Heart right ventricle (tissue), 16 donors: ENCODE results near the gene BATF. TPM values are rescaled to one million over a fixed set of nuclear protein-coding genes. Genes with fewer than 3 reads are reported as not detected.

Source experiments
- ATAC-seq, 8 donors: fragments of 200-7000 bp; cut with Tn5 transposase; one replicate each; pipeline ENCODE4 v1.9.1; 2020; ENCODE audit warnings: mild to moderate bottlenecking in 8 of 8, moderate library complexity in 8 of 8, moderate number of reproducible peaks in 1 of 8
- DNase-seq, 2 donors: peaks; one replicate each; pipeline ENCODE4 v3.0.0-alpha.2; 2020
- H3K27ac ChIP-seq, 10 donors: fragments of 200-600 bp; sonication (generic) in 2 of 10; one replicate each; pipeline versions ENCODE4 v1.5.0 to v1.8.0; 2020 to 2022; ENCODE audit warnings: mild to moderate bottlenecking in 3 of 10
- H3K27me3 ChIP-seq, 7 donors: fragments of 200-600 bp; one replicate each; pipeline ENCODE4 v1.8.0; 2021 to 2022; ENCODE audit warnings: mild to moderate bottlenecking in 2 of 7
- H3K36me3 ChIP-seq, 9 donors: fragments of 200-600 bp; sonication (generic) in 1 of 9; one replicate each; pipeline versions ENCODE4 v1.5.0 to v1.8.0; 2020 to 2022; ENCODE audit warnings: mild to moderate bottlenecking in 2 of 9
- H3K4me1 ChIP-seq, 9 donors: fragments of 200-600 bp; sonication (generic) in 1 of 9; one replicate each; pipeline versions ENCODE4 v1.5.0 to v1.8.0; 2020 to 2022; ENCODE audit warnings: mild to moderate bottlenecking in 4 of 9
- H3K4me3 ChIP-seq, 10 donors: fragments of 200-600 bp; sonication (generic) in 2 of 10; one replicate each; pipeline versions ENCODE4 v1.5.0 to v1.8.0; 2020 to 2022; ENCODE audit warnings: mild to moderate bottlenecking in 7 of 10, moderate library complexity in 2 of 10
- H3K9me3 ChIP-seq, 11 donors: fragments of 200-600 bp in 10 of 11; sonication (generic) in 2 of 11; one replicate each; pipeline versions ENCODE4 v1.5.0 to v1.8.0; 2013 to 2022; ENCODE audit warnings: mild to moderate bottlenecking in 2 of 11, control low read depth in 1 of 11, moderate library complexity in 1 of 11
- WGBS, 2 donors: extraction: QIAGEN DNeasy Blood & Tissue Kit; methylation state at CpG; one replicate each; pipeline ENCODE4 v1.1.7; 2013; ENCODE audit warnings: inconsistent platforms in 1 of 2; 5-methylcytosine and 5-hydroxymethylcytosine counted together
- intact Hi-C, 10 donors: fragments of 100-400 bp; cut with DNase I; formaldehyde crosslinking; loops; one replicate each; pipeline versions ENCODE4 v1.11.1 to v1.14.2; 2022
- polyA plus RNA-seq, 2 donors: library from polyadenylated mRNA; stranded (reverse); fragments of 200-250 nt; gene quantifications; one replicate each; pipeline ENCODE4 v1.2.3, GENCODE V29; 2013
- total RNA-seq, 10 donors: library from RNA; stranded (reverse); fragmentation: NEBNext Ultra II Directional in 3 of 10; extraction: Animal tissue kit (Norgen Biotek cat#: 25700) in 3 of 10; gene quantifications; one replicate each; pipeline versions ENCODE4 v1.2.1 to v1.2.4, GENCODE V29; 2021 to 2023
- TF ChIP-seq, protein P1 (sequence below), 9 donors: fragments of 200-600 bp; sonication (generic) in 2 of 9; IDR thresholded peaks; one replicate each; pipeline versions ENCODE4 v1.5.0 to v1.8.0; 2021 to 2022; ENCODE audit warnings: antibody characterized with exemption in 9 of 9, mild to moderate bottlenecking in 5 of 9, moderate library complexity in 1 of 9
- donor health status: Arrhythmogenic right ventricular cardiomyopathy.
- donor health status: ischemic (EF 13 %, LVEDD 7.1; RV severe dilation, severe dysfunction).
- donor health status: healthy with polysubstance abuse.
- donor health status: DM: no; HTN: yes; CAD: no.
- donor health status: DM: no; HTN: no; CAD: no.
- donor health status: ischemic (EF 25% LVEDD 6.9; RV normal size, moderate dysfunction).
- donor health status: ischemic (EF 25% LVEDD 5.7; RV mildly dilated, moderate dysfunction).
- donor health status: healthy.
- donor health status: DM: yes; HTN: yes; CAD: no.
- donor health status: Ischemic cardiomyopathy.
- donor health status: ischemic (EF 35%, LVEDD 5.7; RV mildly dilated, moderate dysfunction).
- donor health status: nonischemic (EF 11% LVEDD 7.7; RV severe dilation, severe dysfunction).
- donor health status: DM: yes; HTN: yes; CAD: no.
- donor health status: PGD.
- donor health status: ischemic (EF 29% LVEDD 5.4; RV normal size, mild dysfunction).
- donor health status: nonischemic (EF 23%, LVEDD 6.1; RV moderate dilation, normal function).

The BATF gene
- total and polyA plus RNA-seq, 12 donors, result 0.34 to 3.3 (median 1.7) TPM; not detected in 5

DNA sequence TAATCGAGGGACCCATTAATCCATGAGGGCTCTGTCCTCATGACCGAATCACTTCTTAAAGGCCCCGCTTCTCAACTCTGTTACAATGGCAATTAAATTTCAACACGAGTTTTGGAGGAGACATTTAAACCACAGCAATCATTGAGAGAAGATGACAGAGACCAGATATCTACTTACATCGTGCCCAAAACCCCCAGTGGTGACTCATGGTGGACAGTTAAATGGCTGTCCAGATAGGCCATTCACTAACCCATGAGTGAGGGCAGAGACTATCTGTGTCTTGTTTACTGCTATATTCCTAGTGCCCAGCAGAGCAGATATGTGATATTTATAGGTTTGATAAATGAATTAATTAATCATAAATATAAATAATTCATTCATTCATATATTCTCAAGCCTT, 36.2 kb downstream of the BATF start:
- intact Hi-C loops, result loop anchor here in 1 of 10 donors (5.0 kb wide), 1 partner anchor 66 kb away; no protein-coding TSS in a partner anchor
- no peak overlapping the region for H3K4me3 ChIP-seq
- DNase-seq, result no peak
- 84% methylated on average over 5 of the region's 5 CpGs for WGBS, 2 donors
- peaks cover 0 to 2% (median 0%) of the 10 kb centered on the region in 7 donors for H3K27me3 ChIP-seq
- H3K9me3 ChIP-seq, result peaks cover 0 to 17% (median 0%) of the 10 kb centered on the region in 11 donors
- TF ChIP-seq, protein P1, sequence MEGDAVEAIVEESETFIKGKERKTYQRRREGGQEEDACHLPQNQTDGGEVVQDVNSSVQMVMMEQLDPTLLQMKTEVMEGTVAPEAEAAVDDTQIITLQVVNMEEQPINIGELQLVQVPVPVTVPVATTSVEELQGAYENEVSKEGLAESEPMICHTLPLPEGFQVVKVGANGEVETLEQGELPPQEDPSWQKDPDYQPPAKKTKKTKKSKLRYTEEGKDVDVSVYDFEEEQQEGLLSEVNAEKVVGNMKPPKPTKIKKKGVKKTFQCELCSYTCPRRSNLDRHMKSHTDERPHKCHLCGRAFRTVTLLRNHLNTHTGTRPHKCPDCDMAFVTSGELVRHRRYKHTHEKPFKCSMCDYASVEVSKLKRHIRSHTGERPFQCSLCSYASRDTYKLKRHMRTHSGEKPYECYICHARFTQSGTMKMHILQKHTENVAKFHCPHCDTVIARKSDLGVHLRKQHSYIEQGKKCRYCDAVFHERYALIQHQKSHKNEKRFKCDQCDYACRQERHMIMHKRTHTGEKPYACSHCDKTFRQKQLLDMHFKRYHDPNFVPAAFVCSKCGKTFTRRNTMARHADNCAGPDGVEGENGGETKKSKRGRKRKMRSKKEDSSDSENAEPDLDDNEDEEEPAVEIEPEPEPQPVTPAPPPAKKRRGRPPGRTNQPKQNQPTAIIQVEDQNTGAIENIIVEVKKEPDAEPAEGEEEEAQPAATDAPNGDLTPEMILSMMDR (IDR thresholded peaks at IDR 0.05), result no peak
- H3K36me3 ChIP-seq, result no peaks in the 10 kb centered on the region
- H3K27ac ChIP-seq, result no peak overlapping the region
- no peak for ATAC-seq
- peaks cover 0 to 20% (median 2%) of the 10 kb centered on the region in 9 donors for H3K4me1 ChIP-seq

DNA sequence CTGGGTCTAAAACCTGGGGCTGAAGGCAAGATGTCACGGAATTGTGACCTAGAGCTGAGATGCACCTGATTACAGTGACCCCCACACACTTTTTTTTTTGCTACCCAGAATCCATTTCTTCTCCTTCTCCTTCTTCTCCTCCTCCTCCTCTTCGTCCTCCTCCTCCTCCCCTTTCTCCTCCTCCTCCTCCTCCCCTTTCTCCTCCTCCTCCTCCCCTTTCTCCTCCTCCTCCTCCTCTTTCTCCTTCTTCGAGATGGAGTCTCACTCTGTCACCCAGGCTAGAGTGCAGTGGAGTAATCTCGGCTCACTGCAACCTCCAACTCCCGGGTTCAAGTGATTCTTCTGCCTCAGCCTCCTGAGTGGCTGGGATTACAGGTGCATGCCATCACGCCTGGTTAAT, 36.8 kb downstream of the BATF start:
- Histone ChIP-seq H3K27ac (no peak overlapping the region), H3K36me3 (no peaks in the 10 kb centered on the region), H3K4me1 (peaks cover 0 to 20% (median 2%) of the 10 kb centered on the region in 9 donors), H3K27me3 (peaks cover 0 to 2% (median 0%) of the 10 kb centered on the region in 7 donors), H3K4me3 (no peak overlapping the region), H3K9me3 (peaks cover 0 to 17% (median 0%) of the 10 kb centered on the region in 11 donors)
- ATAC-seq (no peak), DNase-seq (no peak)
- WGBS, 2 donors, result 83 to 94% methylated on average over 6 of the region's 6 CpGs
- intact Hi-C loops, result loop anchor here in 1 of 10 donors (5.0 kb wide), 1 partner anchor 67 kb away; no protein-coding TSS in a partner anchor
- TF ChIP-seq, protein P1 (IDR thresholded peaks at IDR 0.05), result no peak

DNA sequence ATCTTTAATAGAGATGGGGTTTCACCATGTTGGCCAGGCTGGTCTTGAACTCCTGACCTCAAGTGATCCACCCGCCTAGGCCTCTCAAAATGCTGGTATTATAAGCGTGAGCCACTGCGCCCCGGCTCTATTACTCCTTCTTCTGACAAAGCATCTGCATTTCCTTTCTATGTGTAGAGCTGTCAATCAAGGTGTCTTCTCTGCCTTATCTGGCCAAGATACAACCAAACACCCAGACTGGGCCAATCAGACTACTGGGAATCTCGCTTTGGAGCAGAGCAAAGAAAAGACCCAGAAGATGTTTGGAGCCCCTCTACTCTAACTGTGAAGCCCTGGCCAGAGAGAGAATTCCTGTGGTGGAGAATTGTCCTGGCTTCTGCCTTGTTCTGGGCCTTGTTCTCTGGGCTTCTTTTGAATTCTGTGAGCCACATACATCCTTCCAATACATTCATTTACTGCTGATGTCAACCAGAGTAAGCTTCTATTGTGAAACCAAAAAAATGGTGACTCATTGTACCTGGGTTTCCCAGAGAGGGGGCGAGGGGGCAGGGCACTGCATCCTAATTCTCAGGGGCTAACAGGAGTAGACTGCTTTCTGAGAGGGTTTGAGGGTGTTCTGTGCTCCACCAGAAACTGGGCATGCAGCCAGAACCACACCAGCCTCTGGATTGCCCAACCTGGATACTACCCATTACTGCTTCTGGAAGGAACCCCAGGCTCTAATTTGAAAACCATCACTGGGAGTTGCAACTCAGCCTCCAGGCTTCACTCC, 37.4 kb downstream of the BATF start:
- no peak overlapping the region for H3K27ac ChIP-seq
- DNase-seq (no peak), ATAC-seq (peak in 1 of 8 donors; percentile 24)
- 86 to 88% methylated on average over 6 of the region's 6 CpGs for WGBS, 2 donors
- intact Hi-C loops, result loop anchor here in 4 of 10 donors (5.0 to 10.0 kb wide), 3 partner anchors 67 to 255 kb away; no protein-coding TSS in a partner anchor
- TF ChIP-seq, protein P1 (IDR thresholded peaks at IDR 0.05), result no peak
- H3K4me1 ChIP-seq, result peaks cover 0 to 20% (median 2%) of the 10 kb centered on the region in 9 donors
- H3K36me3 ChIP-seq, result no peaks in the 10 kb centered on the region
- H3K9me3 ChIP-seq, result peaks cover 0 to 17% (median 0%) of the 10 kb centered on the region in 11 donors
- peaks cover 0 to 2% (median 0%) of the 10 kb centered on the region in 7 donors for H3K27me3 ChIP-seq
- no peak overlapping the region for H3K4me3 ChIP-seq

DNA sequence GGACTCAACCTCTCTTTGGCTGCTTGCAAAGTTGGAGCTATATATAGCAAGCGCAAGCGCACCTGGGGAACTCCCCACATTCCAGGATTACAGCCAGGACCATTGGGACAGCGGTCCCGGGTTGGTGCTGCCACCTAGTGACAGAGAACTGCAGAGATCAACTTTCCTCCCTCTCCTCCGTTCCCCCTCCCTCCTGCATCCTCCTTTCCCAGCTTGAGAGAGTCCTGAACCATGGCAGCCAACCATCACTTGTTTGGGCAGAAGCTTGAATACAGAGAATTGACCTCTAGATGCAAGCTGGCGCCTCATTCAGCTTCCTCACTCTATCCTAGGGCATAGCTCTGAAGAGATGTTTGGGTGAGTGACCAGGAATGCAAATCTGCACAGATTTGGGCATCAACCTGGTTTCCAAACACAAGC, 38.8 kb downstream of the BATF start:
- H3K27me3 ChIP-seq, result peaks cover 0 to 2% (median 0%) of the 10 kb centered on the region in 7 donors
- H3K4me3 ChIP-seq, result no peak overlapping the region
- WGBS, 2 donors, result 2 to 3% methylated on average over 6 of the region's 6 CpGs
- H3K27ac ChIP-seq, result no peak overlapping the region
- ATAC-seq (peak; percentile 80 to 90 (median 85)), DNase-seq (peak; percentile 56 to 70)
- H3K9me3 ChIP-seq, result peaks cover 0 to 17% (median 0%) of the 10 kb centered on the region in 11 donors
- H3K4me1 ChIP-seq, result peaks cover 0 to 20% (median 2%) of the 10 kb centered on the region in 9 donors
- H3K36me3 ChIP-seq, result no peaks in the 10 kb centered on the region
- TF ChIP-seq, protein P1 (IDR thresholded peaks at IDR 0.05), result peak; percentile 43 to 93 (median 76)
- intact Hi-C loops, result loop anchor here in 3 of 10 donors (5.0 to 10.0 kb wide), 2 partner anchors 254 to 256 kb away; no protein-coding TSS in a partner anchor
